PC-3 (cell line): ENCODE measurements around the gene CTSE. TPM values are rescaled to one million over a fixed set of nuclear protein-coding genes. Genes with fewer than 3 reads are reported as not detected.

ENCODE experiments used
- ATAC-seq: fragments of 200-7000 bp; cut with Tn5 transposase; 2 replicates; pipeline ENCODE4 v1.9.1; 2020; ENCODE audit warnings: mild to moderate bottlenecking, moderate library complexity
- BruUV-seq: library from RNA; stranded (reverse); fragments of 400-500 nt; replicated peaks from 2 replicates; lab custom pipeline; 2021; lab: Mats Ljungman, UMichigan
- CTCF ChIA-PET: fragments of 300-600 bp; sonication (Branson Sonifier 250); formaldehyde crosslinking; loops from one replicate; lab custom pipeline; 2022; ENCODE audit warnings: antibody characterized with exemption; lab: Charles Lee
- POLR2A ChIA-PET: fragments of 300-600 bp; sonication (Branson Sonifier 250); formaldehyde crosslinking; loops from one replicate; lab custom pipeline; 2022; ENCODE audit warnings: antibody characterized with exemption; ENCODE audit not compliant: unreplicated experiment; lab: Charles Lee
- DNase-seq: peaks from one replicate; pipeline ENCODE4 v3.0.0-alpha.2; 2015
- H2AFZ ChIP-seq: fragments of 300-600 bp; sonication (generic); 2 replicates; pipeline ENCODE4 v1.6.0; 2016; ENCODE audit warnings: antibody characterized with exemption, low read length
- H3F3A ChIP-seq: fragments of 300-600 bp; sonication (generic); one replicate; pipeline ENCODE4 v1.6.0; 2017; ENCODE audit warnings: antibody characterized with exemption, low read length, control low read depth, mild to moderate bottlenecking; ENCODE audit not compliant: unreplicated experiment
- H3K27ac ChIP-seq: fragments of 300-600 bp; sonication (generic); 2 replicates; pipeline ENCODE4 v1.5.1; 2016; ENCODE audit warnings: mild to moderate bottlenecking, low read length
- H3K27me3 ChIP-seq: fragments of 300-600 bp; sonication (generic); 2 replicates; pipeline ENCODE4 v1.6.1; 2016; ENCODE audit warnings: low read length, mixed read lengths
- H3K36me3 ChIP-seq: fragments of 300-600 bp; sonication (generic); 2 replicates; pipeline ENCODE4 v1.6.1; 2016; ENCODE audit warnings: low read depth, mixed run types, low read length, mixed read lengths
- H3K4me1 ChIP-seq: fragments of 300-600 bp; sonication (generic); 2 replicates; pipeline ENCODE4 v1.5.1; 2016; ENCODE audit warnings: low read length; ENCODE audit not compliant: insufficient read depth
- H3K4me2 ChIP-seq: fragments of 300-600 bp; sonication (generic); 2 replicates; pipeline ENCODE4 v1.6.0; 2016; ENCODE audit warnings: low read length
- H3K4me3 ChIP-seq: fragments of 300-600 bp; sonication (generic); 2 replicates; pipeline ENCODE4 v1.5.1; 2016; ENCODE audit warnings: mild to moderate bottlenecking, low read length, mixed read lengths
- H3K79me2 ChIP-seq: fragments of 300-600 bp; sonication (generic); 2 replicates; pipeline ENCODE4 v1.6.1; 2017; ENCODE audit warnings: low read length, mixed read lengths
- H3K9ac ChIP-seq: fragments of 300-600 bp; sonication (generic); 2 replicates; pipeline ENCODE4 v1.6.0; 2016; ENCODE audit warnings: mild to moderate bottlenecking, low read length
- H3K9me2 ChIP-seq: fragments of 300-600 bp; sonication (generic); replicated peaks from 2 replicates; pipeline ENCODE4 v1.6.1; 2016; ENCODE audit warnings: mixed run types, low read length, mixed read lengths
- H3K9me3 ChIP-seq: fragments of 300-600 bp; sonication (generic); 2 replicates; pipeline ENCODE4 v1.6.1; 2016; ENCODE audit warnings: low read length, mixed read lengths
- H4K20me1 ChIP-seq: fragments of 300-600 bp; sonication (generic); 2 replicates; pipeline ENCODE4 v1.6.1; 2016; ENCODE audit warnings: low read length, mixed read lengths
- CTCF ChIP-seq: fragments of 300-600 bp; sonication (generic); conservative IDR thresholded peaks from 2 replicates; pipeline ENCODE4 v1.5.1; 2017; ENCODE audit warnings: antibody characterized with exemption, low read depth, mild to moderate bottlenecking, low read length
- EZH2 ChIP-seq: fragments of 300-600 bp; sonication (generic); IDR thresholded peaks from one replicate; pipeline ENCODE4 v1.6.1; 2017; ENCODE audit warnings: antibody characterized with exemption, mild to moderate bottlenecking, low read length; ENCODE audit not compliant: unreplicated experiment
- EZH2phosphoT487 ChIP-seq: fragments of 300-600 bp; sonication (generic); IDR thresholded peaks from 2 replicates; pipeline ENCODE4 v1.6.1; 2018; ENCODE audit warnings: mild to moderate bottlenecking, antibody characterized with exemption, low read length, borderline replicate concordance
- intact Hi-C: fragments of 100-400 bp; cut with micrococcal nuclease; formaldehyde crosslinking; loops from 2 replicates; pipeline ENCODE4 v1.9.0; 2023
- total RNA-seq: library from RNA; depleted of rRNA; stranded (reverse); fragments of >200 nt; gene quantifications from 2 replicates; pipeline ENCODE4 v1.2.3, GENCODE V29; 2014

The CTSE gene
- total RNA-seq, 1 experiment from 2014 or later: 0.51 TPM

GRCh38 chr1:205991237-205991636 is 32.5 kb downstream of the CTSE start:
- Histone ChIP-seq H3K27me3 (peaks cover 65% of the 10 kb centered on the region), H2AFZ (no peak overlapping the region), H3K36me3 (no peaks in the 10 kb centered on the region), H3K79me2 (no peaks in the 10 kb centered on the region), H3K9me3 (no peaks in the 10 kb centered on the region), H3K4me1 (no peaks in the 10 kb centered on the region), H3K9me2 (no peaks in the 10 kb centered on the region), H3K4me2 (no peak overlapping the region), H3K9ac (no peak overlapping the region), H3K4me3 (no peak overlapping the region), H3F3A (no peaks in the 10 kb centered on the region), H4K20me1 (no peaks in the 10 kb centered on the region), H3K27ac (no peak overlapping the region)
- DNase-seq (no peak), ATAC-seq (no peak)
- intact Hi-C loops: no loop called here
- ChIA-PET CTCF (no interaction called here), POLR2A (interaction anchor here (0.6 kb wide), 1 partner anchor 91 kb away, joined by 3 read pairs; no protein-coding TSS in a partner anchor)
- TF ChIP-seq CTCF: no peak
- TF ChIP-seq EZH2phosphoT487: no peak
- TF ChIP-seq EZH2: no peak
- BruUV-seq: no TSS peak

GRCh38 chr1:205990226-205990625 is 33.5 kb downstream of the CTSE start:
- Histone ChIP-seq H3K79me2 (no peaks in the 10 kb centered on the region), H3K9me3 (no peaks in the 10 kb centered on the region), H2AFZ (no peak overlapping the region), H3F3A (no peaks in the 10 kb centered on the region), H3K9ac (no peak overlapping the region), H3K36me3 (no peaks in the 10 kb centered on the region), H4K20me1 (no peaks in the 10 kb centered on the region), H3K4me2 (no peak overlapping the region), H3K4me3 (no peak overlapping the region), H3K4me1 (no peaks in the 10 kb centered on the region), H3K27me3 (peaks cover 62% of the 10 kb centered on the region), H3K27ac (no peak overlapping the region), H3K9me2 (no peaks in the 10 kb centered on the region)
- intact Hi-C loops: no loop called here
- POLR2A ChIA-PET: no interaction called here
- CTCF ChIA-PET: no interaction called here
- no peak for ATAC-seq
- TF ChIP-seq CTCF (no peak), EZH2 (no peak), EZH2phosphoT487 (no peak)
- BruUV-seq: no TSS peak
- DNase-seq: no peak

GRCh38 chr1:205989786-205990185 is 33.9 kb downstream of the CTSE start:
- Histone ChIP-seq H3K9me2 (no peaks in the 10 kb centered on the region), H2AFZ (no peak overlapping the region), H3K4me3 (no peak overlapping the region), H3K79me2 (no peaks in the 10 kb centered on the region), H3K9me3 (no peaks in the 10 kb centered on the region), H3K27ac (no peak overlapping the region), H4K20me1 (no peaks in the 10 kb centered on the region), H3K27me3 (peaks cover 61% of the 10 kb centered on the region), H3F3A (no peaks in the 10 kb centered on the region), H3K4me1 (no peaks in the 10 kb centered on the region), H3K9ac (no peak overlapping the region), H3K4me2 (no peak overlapping the region), H3K36me3 (no peaks in the 10 kb centered on the region)
- intact Hi-C loops: no loop called here
- no peak for DNase-seq
- BruUV-seq: no TSS peak
- CTCF ChIA-PET: no interaction called here
- POLR2A ChIA-PET: interaction anchor here (0.6 kb wide), 1 partner anchor 144 kb away, joined by 4 read pairs; no protein-coding TSS in a partner anchor
- TF ChIP-seq EZH2phosphoT487 (no peak), CTCF (0 out of 2 replicates have a peak, but pooled peaks have one; percentile 13), EZH2 (no peak)
- no peak for ATAC-seq
